Nephron progenitor cell (in vitro differentiated cells): ENCODE results near the gene JUP.

Source experiments
- DNase-seq: peaks from one replicate; pipeline ENCODE4 v3.0.0; 2021
- H3K27ac Mint-ChIP-seq: 2 replicates; pipeline ENCODE4 v1.8.0; 2021; ENCODE audit warnings: mild to moderate bottlenecking, moderate library complexity, mixed read lengths
- H3K27me3 Mint-ChIP-seq: 2 replicates; pipeline ENCODE4 v1.8.0; 2021; ENCODE audit warnings: mild to moderate bottlenecking, low read depth, mixed read lengths; ENCODE audit not compliant: poor library complexity
- H3K36me3 Mint-ChIP-seq: 2 replicates; pipeline ENCODE4 v1.8.0; 2021; ENCODE audit warnings: low read depth, mixed read lengths
- H3K4me1 Mint-ChIP-seq: 2 replicates; pipeline ENCODE4 v1.8.0; 2021; ENCODE audit warnings: mixed read lengths
- H3K4me3 Mint-ChIP-seq: 2 replicates; pipeline ENCODE4 v1.8.0; 2021; ENCODE audit warnings: mild to moderate bottlenecking, moderate library complexity, mixed read lengths
- H3K9me3 Mint-ChIP-seq: 2 replicates; pipeline ENCODE4 v1.8.0; 2021; ENCODE audit warnings: mild to moderate bottlenecking, moderate library complexity, mixed read lengths
- TF ChIP-seq, protein P1 (sequence below): fragments of 200-600 bp; sonication (generic); IDR thresholded peaks from 2 replicates; pipeline ENCODE4 v1.5.0; 2021; ENCODE audit warnings: antibody characterized with exemption

The JUP gene

DNA sequence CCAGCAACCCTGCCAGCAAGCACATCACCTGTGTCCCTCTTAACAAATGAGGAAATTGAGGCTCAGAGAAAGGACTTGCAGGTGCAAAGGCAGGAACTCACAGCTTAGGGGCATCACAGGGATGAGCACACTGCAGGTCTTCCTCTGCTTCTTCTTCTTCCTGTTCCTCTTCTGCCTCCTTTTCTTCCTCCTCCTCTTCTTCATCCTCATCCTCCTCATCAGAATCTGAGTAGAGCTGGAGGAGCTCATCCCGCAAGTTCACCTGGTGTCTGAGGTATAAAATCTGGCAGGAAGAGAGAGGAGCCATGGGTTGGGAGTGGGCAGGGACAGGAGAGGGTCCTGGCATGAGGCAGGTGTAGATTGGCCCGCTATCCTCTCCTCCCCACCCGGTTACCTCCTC is 54.7 kb downstream of the JUP start:
- Mint-ChIP-seq H3K36me3 (no peaks in the 10 kb centered on the region), H3K27ac (no peak overlapping the region), H3K9me3 (no peaks in the 10 kb centered on the region), H3K4me3 (no peak overlapping the region), H3K27me3 (peaks cover 81% of the 10 kb centered on the region), H3K4me1 (peaks cover 19% of the 10 kb centered on the region)
- DNase-seq: no peak
- TF ChIP-seq, protein P1, sequence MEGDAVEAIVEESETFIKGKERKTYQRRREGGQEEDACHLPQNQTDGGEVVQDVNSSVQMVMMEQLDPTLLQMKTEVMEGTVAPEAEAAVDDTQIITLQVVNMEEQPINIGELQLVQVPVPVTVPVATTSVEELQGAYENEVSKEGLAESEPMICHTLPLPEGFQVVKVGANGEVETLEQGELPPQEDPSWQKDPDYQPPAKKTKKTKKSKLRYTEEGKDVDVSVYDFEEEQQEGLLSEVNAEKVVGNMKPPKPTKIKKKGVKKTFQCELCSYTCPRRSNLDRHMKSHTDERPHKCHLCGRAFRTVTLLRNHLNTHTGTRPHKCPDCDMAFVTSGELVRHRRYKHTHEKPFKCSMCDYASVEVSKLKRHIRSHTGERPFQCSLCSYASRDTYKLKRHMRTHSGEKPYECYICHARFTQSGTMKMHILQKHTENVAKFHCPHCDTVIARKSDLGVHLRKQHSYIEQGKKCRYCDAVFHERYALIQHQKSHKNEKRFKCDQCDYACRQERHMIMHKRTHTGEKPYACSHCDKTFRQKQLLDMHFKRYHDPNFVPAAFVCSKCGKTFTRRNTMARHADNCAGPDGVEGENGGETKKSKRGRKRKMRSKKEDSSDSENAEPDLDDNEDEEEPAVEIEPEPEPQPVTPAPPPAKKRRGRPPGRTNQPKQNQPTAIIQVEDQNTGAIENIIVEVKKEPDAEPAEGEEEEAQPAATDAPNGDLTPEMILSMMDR: no peak

DNA sequence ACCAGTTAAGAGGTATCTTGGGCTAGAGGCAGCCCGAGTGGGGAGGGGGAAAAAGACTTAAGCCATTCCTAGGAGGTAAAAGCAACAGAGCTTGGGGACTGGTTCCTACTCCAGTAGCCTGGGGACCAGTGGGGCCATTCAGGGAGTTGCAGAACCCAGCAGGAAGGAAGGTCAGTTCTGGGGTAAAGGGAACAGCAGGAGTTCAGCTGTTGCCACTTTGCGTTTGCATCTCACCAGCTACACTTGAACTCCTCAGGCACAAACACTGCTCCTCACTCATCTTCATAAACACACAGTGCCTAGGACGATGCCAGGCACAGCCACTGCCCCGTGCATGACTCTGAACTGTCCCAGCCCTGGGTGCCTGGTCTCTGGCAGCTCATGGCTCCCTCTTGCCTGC is 56.0 kb downstream of the JUP start:
- DNase-seq: no peak
- H3K9me3 Mint-ChIP-seq: no peaks in the 10 kb centered on the region
- TF ChIP-seq, protein P1: no peak
- peaks cover 71% of the 10 kb centered on the region for H3K27me3 Mint-ChIP-seq
- no peak overlapping the region for H3K4me3 Mint-ChIP-seq
- peaks cover 17% of the 10 kb centered on the region for H3K4me1 Mint-ChIP-seq
- H3K36me3 Mint-ChIP-seq: no peaks in the 10 kb centered on the region
- H3K27ac Mint-ChIP-seq: no peak overlapping the region

DNA sequence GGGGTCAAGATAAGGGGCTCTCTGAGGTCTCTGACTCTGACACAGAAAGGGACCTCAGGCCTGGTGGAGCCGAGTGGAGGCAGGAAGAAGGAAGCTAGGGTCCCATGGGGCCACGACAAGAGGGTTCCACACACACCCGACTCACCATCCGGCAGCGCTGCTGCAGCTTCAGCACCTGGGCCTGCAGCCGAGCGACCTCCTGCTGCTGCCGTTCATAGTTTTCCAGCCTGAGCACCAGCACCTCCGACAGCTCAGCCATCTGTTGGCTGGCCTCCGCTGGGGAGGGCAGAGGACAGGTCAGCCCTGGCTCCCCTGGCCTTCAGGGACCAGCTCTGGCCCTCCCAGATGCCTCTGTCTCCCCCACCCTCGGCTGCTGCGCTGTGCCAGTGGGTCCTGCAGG is 58.5 kb downstream of the JUP start:
- peaks cover 52% of the 10 kb centered on the region for H3K27me3 Mint-ChIP-seq
- no peaks in the 10 kb centered on the region for H3K36me3 Mint-ChIP-seq
- H3K4me1 Mint-ChIP-seq: peaks cover 22% of the 10 kb centered on the region
- TF ChIP-seq, protein P1: no peak
- no peaks in the 10 kb centered on the region for H3K9me3 Mint-ChIP-seq
- no peak overlapping the region for H3K27ac Mint-ChIP-seq
- no peak overlapping the region for H3K4me3 Mint-ChIP-seq
- DNase-seq: no peak

DNA sequence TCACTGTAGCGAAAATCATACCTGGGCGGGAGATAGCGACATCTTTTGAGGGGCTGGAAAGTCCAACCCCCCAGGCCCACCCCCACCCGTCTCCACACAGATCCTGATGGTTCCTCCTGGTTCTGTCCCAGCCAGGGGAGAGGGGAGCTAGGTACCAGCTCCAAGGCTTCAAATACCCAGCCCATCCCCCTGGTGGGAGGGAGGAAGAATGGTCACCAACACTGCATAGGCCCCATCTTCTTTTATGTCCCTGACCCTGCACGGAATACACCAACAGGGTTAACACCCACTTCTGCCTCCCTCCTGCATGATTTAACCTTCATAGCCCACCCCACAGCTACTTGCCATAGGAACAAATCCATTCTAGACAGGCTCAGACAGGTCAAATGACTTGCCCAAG is 61.4 kb downstream of the JUP start:
- H3K36me3 Mint-ChIP-seq: no peaks in the 10 kb centered on the region
- peak overlapping the region; percentile 51 for H3K27ac Mint-ChIP-seq
- DNase-seq: no peak
- TF ChIP-seq, protein P1: no peak
- peaks cover 30% of the 10 kb centered on the region for H3K4me1 Mint-ChIP-seq
- H3K9me3 Mint-ChIP-seq: no peaks in the 10 kb centered on the region
- H3K27me3 Mint-ChIP-seq: peaks cover 23% of the 10 kb centered on the region
- no peak overlapping the region for H3K4me3 Mint-ChIP-seq

DNA sequence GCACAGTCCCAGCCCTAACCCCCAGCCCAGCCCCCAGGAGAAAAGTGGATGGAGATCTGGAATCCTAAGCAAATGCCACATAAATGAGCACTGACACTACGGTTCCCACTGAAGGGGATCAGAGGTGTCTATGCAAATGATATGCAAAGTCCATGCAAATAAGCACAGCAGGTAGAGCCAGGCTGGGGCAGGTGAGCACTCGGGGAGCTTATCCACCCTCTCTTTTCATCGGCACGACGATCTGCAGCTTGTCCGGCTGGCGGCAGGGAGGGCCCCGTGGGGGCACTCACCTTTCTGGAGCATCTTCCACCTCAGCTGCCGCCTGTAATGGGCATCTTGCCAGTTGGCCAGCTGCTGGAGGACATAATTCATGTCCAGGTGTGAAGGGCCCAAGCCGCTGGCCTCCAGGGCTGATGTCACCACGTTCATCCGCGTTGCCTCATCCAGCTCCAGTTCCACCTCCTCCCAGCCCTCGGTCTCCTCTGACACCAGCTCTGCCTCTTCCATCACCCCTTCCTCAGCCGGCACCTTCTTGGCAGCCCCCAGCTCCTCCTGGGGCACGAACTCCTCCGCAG is 61.9 kb downstream of the JUP start:
- H3K4me1 Mint-ChIP-seq: peaks cover 30% of the 10 kb centered on the region
- H3K27ac Mint-ChIP-seq: peak overlapping the region; percentile 51
- H3K4me3 Mint-ChIP-seq: no peak overlapping the region
- TF ChIP-seq, protein P1: no peak
- H3K9me3 Mint-ChIP-seq: no peaks in the 10 kb centered on the region
- no peaks in the 10 kb centered on the region for H3K36me3 Mint-ChIP-seq
- DNase-seq: no peak
- peaks cover 18% of the 10 kb centered on the region for H3K27me3 Mint-ChIP-seq

DNA sequence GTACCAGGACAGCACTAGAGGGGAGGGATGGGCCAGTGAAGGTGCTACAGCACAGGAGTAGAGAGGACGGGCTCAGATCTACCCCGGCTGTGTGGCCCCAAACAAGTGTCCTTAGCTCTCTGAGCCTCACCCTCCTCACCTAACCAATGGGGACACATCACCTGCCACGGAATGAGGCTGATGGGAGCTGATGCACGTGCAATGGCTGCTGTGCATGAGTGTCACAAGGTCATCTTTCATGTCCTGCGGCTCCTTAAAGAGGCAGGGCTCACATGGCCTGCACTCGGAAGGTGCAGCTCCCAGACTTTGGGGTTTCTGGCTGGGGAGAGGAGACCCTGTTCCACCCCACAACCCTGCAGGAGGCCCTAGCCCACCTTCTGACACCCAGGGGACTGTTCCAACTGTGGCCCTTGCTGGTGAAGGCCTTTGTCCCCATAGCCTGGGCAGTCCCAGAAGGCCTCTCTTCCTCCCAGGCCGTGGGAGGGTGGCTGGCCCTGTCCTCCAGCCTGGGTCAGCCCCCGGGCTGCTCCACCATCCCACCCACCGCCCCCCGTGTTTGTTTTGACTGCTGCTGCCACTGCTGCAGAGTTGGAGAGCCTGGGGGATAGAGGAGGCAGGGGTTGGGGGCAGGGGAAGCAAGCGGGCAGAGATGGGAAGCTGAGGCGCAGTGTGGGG is 62.6 kb downstream of the JUP start:
- Mint-ChIP-seq H3K36me3 (no peaks in the 10 kb centered on the region), H3K9me3 (no peaks in the 10 kb centered on the region), H3K27ac (no peak overlapping the region), H3K4me1 (peaks cover 30% of the 10 kb centered on the region), H3K4me3 (no peak overlapping the region), H3K27me3 (peaks cover 18% of the 10 kb centered on the region)
- DNase-seq: no peak
- TF ChIP-seq, protein P1: no peak
